Uterus (tissue), 2 donors: ENCODE data around the gene MB.

Experiments used
- CTCF ChIP-seq, 4 experiments: fragments of 200-600 bp in 2 of 4; fragments of 450-650 bp in 2 of 4; sonication (generic) in 2 of 4; IDR thresholded peaks; one replicate each; pipeline ENCODE4 v1.5.1; 2016 to 2019; ENCODE audit warnings: antibody characterized with exemption in 4 of 4, mild to moderate bottlenecking in 2 of 4, moderate library complexity in 1 of 4
- POLR2A ChIP-seq, 2 donors: fragments of 450-650 bp; IDR thresholded peaks; one replicate each; pipeline ENCODE4 v1.6.1; 2016; ENCODE audit warnings: antibody characterized with exemption in 2 of 2, mild to moderate bottlenecking in 1 of 2, moderate library complexity in 1 of 2

GRCh38 chr22:35625763-35626432 lies 8.8 kb upstream of the MB start:
- TF ChIP-seq POLR2A (IDR thresholded peaks at IDR 0.05) (no peak), CTCF (IDR thresholded peaks at IDR 0.05) (no peak)
